Stimulated activated CD4-positive, alpha-beta T cell treated with anti-CD3 and anti-CD28 coated beads, Interleukin-4, amount 100 ng/mL, for 4 hours (primary cell): ENCODE data around the gene PPP1R1C.

Experiments
- DNase-seq, 2 experiments: peaks; one replicate each; pipeline ENCODE4 v3.0.0-alpha.2; 2020

The PPP1R1C gene

DNA sequence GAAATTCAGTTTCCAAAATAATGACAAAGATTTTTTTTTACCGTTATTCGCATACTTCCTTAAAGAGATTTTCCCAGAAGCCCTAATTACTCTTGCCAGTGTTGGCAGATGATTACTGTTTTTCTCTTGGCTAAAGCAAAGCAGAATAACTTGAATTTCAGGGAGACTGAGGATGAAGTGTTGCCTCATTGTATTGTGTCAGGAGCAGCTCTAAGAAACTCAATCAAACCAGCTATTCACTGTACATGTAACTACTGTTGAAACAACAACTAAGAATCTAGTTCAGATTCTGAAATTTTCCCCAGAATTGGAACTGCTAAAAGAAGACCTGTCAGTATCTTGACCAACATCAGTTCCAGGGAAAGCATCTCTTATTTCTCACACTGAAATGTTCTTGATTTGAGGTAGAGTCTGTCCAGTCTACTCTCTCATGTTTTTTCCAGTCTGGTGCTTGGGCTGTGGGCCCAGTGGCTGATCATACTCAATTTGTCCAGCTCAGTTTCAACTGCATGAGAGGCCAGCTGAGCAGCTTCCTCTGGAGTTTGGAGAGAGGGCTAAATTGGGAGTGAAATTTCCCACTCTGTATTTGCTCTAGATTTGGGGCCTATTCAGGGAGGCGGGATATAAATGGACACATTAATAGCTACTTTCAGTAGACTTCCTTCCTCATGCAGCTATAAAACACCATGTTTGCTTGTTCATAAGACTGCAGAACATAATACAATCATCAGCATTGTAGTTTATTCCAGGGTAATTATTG is 78.5 kb downstream of the PPP1R1C start:
- DNase-seq: no peak

GRCh38 chr2:182066400-182067087 is 80.9 kb downstream of the PPP1R1C start:
- DNase-seq: no peak

DNA sequence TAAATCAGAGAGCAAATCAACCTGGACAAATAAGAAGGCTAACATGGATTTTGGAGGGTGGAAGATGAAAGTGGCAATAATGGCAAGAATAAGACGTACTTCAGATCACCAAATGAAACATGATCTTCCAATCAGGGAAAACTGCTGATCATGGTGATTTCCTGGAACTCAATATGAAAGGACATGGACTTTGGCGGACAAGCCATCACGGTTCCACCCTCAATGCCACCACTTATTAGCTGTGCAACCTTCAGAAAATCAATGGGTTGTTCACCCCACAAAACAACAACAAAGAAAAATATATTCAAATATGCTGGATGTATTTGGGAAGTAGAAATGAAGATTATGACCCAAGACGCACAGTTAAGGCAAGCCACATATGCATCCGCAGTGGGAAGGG is 81.7 kb downstream of the PPP1R1C start:
- no peak for DNase-seq

DNA sequence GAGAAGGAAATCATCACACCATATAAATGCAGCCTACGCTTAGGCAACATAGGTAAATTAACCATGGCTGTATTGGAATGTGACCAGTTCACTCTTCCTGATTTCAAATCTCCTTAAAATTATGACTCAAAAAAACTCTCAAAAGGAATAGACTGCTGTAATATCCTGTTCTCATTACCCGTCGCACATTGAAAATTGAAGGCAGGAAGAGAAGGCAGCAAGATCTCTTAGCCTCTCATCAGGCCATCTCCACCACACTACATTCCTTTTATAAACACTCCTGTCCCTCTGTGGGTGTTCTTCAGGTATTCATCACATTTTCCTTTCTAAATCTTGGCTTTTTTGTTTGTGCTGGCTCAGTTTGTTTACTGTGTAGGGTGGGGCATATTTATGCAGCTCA is 83.2 kb downstream of the PPP1R1C start:
- no peak for DNase-seq

- no peak for DNase-seq
Observed at GRCh38 chr2:182069416-182069815, 83.8 kb downstream of the PPP1R1C start.

- DNase-seq: no peak
Observed at GRCh38 chr2:182069908-182070307, 84.3 kb downstream of the PPP1R1C start.

GRCh38 chr2:182070736-182071135 is 85.1 kb downstream of the PPP1R1C start:
- no peak for DNase-seq

DNA sequence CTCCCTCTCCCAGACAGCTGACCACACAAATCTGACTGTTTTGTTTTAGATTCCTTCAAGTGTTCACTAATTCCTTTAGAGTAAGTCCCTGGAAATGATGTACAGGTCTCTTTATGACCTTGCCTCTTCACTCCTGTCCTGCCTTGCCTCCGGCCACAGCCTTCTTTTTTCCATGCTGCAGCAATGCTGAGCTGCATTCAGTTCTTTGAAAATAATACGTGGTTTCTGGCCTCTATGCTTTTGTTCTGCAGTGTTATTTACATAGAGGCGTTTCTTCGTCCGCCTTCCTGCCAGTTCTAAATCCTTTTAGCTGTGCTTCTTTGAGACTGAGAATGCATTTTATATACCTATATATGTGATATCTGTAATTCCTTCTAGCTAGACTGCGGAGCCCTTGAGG is 87.2 kb downstream of the PPP1R1C start:
- no peak for DNase-seq

GRCh38 chr2:182073613-182074012 is 88.0 kb downstream of the PPP1R1C start:
- no peak for DNase-seq

DNA sequence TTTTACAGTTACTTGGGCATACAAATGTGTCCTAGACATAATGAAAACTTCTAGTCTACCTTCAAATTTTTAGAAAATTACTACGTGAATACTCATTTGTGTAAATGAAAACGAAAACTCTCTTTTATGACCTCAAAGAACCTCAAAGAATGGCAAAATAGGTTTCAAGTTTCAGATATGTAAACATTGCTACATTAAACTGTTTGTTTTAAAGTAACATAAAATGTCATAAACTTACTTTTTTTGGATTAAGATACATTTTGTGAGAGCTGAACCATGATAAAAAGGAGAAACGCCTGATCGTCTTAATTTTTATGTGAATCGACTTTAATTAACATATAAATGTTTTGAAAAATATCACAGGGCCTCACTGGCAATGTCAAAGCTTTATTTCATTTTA is 91.4 kb downstream of the PPP1R1C start:
- DNase-seq: no peak

DNA sequence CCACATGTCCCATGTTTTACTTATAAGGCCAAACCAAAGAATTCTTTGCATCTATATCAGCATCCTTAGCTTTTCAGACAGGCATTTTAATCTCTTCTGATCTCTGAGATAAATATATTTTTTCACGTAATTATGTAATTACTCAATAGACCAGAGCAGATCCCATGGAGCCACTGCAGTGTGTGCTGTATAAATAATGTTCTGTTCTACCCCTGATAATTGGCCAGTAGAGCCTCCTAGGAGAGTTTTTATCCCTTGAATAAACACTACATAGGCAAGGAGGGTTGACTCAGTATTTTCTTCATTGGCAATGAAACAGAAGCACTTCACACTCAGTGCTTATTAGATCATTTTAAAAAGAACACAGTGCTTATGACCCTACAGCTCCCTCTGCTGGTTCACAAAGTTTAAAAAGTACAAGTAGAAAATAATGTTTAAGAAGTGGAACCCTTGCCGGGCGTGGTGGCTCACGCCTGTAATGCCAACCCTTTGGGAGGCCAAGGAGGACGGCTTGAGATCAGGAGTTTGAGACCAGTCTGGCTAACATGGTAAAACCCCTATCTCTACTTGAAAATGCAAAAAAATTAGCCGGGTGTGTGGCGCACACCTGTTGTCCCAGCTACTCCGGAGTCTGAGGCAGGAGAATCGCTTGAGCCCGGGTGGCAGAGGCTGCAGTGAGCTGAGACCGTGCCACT is 91.9 kb downstream of the PPP1R1C start:
- no peak for DNase-seq

DNA sequence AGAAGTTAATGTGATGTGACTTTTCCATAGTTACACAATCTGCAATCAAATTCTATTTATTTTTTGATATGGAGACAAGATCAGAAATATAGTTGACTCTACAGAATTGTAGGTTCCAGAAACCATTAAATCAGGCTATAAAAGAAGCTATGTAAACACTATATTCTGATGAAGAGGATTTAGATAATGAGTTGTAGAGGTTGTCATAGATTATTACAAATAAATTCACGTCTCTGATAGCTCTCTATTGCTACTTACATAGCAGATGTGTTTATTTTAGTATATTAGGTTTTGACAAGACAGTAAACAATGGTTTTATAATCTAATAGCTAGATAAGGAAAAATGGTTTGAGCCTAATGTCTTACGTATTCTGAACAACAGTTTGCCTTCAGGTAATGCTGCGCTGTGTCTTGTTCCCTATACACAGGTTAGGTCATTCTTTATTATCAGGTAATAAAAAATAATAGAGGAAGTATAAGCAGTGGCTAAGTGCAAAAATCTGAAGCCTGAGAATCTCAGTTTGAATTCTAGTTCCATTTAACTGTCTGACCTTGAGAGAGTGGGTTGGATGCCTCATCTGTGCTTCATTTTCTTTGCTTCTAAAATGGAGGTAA is 93.4 kb downstream of the PPP1R1C start:
- no peak for DNase-seq

GRCh38 chr2:182080493-182080892 is 94.8 kb downstream of the PPP1R1C start:
- no peak for DNase-seq

GRCh38 chr2:182081602-182082260 is 96.1 kb downstream of the PPP1R1C start:
- DNase-seq: no peak

GRCh38 chr2:182088681-182089320 is 103.1 kb downstream of the PPP1R1C start:
- no peak for DNase-seq

- no peak for DNase-seq
Observed at GRCh38 chr2:182090486-182090885, 104.8 kb downstream of the PPP1R1C start.

DNA sequence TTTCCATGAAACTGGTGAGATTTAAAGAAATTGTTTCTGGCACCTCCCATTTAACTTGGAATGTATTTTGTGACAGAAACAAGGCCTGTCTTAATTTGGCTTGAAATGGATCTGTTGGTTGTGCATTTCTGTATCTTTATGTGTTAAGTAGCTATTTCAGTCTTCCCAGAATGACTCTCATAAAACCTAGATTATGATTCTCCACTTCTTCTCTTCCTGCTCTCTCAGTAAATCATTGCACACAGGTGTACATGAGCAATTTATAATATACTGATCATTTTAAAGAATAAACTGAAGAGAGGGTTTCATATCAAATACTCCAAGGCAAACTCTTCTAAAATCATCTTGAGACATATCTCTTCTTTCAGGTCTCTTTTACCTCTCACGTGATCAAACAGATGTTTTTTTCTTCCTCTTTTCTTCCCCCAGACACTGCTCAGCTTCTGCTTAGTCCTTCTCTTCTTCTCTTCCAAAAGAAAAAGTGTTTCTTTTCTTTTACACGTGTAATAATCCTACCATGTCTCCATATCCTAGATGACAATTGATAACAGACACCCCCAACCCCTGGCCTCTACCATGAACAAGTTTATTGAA is 112.0 kb downstream of the PPP1R1C start:
- no peak for DNase-seq

DNA sequence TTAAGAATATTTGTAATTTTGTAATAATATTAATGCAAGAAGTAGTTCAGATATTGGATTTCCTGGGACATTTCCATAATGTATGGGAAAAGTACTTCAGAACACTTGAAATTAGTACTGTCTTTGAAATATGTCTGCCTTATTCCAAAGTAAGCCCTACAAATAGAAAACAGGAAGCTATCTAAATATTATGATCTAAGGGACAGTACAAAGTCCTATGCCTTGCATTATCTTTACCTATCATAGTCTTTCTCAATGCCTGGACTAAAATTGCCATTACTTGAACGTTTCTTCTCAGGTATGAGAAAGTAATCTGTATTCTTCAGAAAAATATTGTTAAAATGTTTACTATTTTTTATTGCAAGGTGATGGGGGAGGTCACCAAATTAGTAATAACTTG is 113.0 kb downstream of the PPP1R1C start:
- DNase-seq: no peak

DNA sequence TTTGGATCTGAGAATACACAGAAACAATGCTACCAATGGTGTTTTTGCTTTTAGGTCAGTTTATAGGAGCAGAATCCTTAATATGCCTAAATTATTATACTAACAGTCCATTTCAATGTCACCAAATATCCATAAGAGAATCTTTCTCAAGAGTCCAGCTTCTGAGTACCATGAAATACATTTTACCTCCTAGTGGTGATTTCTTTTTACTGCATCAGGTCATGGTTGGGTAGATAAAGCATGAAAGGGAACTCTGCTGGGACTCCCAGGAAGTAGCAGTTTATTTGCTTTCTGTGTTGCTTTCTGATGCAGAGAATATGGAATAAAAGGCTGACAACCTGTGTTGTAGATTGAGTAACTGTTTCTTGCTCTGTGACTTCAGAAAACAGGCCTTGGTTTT is 115.6 kb downstream of the PPP1R1C start:
- no peak for DNase-seq

- DNase-seq: no peak
Observed at GRCh38 chr2:182103526-182103925, 117.9 kb downstream of the PPP1R1C start.

DNA sequence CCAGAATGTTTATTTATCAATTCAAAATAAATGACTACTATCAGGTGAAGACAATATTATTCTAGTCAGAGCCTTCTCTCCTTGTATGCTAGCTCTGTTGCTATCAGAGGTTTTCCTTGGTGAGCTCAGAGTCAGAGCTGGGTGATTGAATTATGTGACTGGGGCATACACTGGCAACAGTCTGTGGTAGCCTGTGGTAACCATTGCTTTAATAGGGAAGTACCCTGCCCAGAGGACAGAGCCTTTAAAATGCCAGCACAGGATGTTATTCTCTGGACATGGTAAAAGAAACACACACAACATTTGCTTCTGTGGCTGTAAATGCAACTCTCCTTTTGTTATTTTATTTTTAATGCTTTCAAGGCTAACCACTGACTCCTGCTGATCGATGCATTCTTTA is 124.7 kb downstream of the PPP1R1C start:
- DNase-seq: no peak

DNA sequence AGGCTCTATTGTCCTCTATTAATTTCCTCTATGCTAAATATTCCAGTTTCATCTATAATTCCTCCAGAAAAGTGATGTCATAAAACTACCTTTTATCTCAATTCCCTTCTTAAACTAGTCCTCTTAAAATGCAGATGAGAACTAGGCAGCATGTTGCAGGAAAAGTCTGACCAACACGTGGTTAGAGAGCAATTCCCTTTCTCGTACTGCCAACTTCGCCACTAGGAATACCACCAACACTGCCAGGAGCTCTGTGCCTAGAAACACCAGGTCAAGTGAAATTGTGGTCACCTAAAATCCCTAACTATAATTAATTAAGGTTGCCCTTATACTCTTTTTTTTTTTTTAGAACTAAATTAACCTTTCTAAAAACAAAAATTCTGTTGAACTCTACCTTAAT is 127.7 kb downstream of the PPP1R1C start:
- DNase-seq: no peak
